Adrenal gland (tissue), 5 donors: Measurements from ENCODE around the gene HLA-DRA.

Experiments used
- POLR2A ChIP-seq, 2 donors: fragments of 450-650 bp; IDR thresholded peaks; one replicate each; pipeline ENCODE4 v1.6.1; 2017; ENCODE audit warnings: antibody characterized with exemption in 2 of 2, mild to moderate bottlenecking in 2 of 2, moderate library complexity in 1 of 2
- TF ChIP-seq, protein P1 (sequence below), 6 experiments: fragments of 450-650 bp in 4 of 6; fragments of 200-600 bp in 2 of 6; sonication (generic) in 1 of 6; IDR thresholded peaks; 1 replicate in 5 of 6; 2 replicates in 1 of 6; pipeline versions ENCODE4 v1.5.1 to v1.8.0; 2016 to 2021; ENCODE audit warnings: antibody characterized with exemption in 6 of 6, mild to moderate bottlenecking in 2 of 6, moderate library complexity in 1 of 6
- donor health status: DM: no; HTN: no; CAD: no.

DNA sequence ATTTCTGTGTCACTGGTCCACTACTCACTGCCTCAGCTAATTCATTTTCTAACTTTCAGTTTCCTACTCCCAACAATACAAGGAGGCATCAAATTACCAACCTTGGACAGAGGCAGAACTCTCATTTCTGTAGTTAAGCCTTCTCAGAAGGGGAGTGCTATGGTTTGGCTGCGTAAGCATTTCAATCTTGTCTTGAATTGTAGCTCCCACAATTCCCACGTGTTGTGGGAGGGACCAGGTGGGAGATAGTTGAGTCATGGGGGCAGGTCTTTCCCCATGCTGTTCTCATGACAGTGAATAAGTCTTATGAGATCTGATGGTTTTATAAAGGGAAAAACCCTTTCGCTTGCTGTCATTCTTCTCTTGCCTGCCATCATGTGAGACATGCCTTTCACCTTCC is 22.9 kb downstream of the HLA-DRA start:
- TF ChIP-seq POLR2A (IDR thresholded peaks at IDR 0.05), result no peak
- TF ChIP-seq, protein P1, sequence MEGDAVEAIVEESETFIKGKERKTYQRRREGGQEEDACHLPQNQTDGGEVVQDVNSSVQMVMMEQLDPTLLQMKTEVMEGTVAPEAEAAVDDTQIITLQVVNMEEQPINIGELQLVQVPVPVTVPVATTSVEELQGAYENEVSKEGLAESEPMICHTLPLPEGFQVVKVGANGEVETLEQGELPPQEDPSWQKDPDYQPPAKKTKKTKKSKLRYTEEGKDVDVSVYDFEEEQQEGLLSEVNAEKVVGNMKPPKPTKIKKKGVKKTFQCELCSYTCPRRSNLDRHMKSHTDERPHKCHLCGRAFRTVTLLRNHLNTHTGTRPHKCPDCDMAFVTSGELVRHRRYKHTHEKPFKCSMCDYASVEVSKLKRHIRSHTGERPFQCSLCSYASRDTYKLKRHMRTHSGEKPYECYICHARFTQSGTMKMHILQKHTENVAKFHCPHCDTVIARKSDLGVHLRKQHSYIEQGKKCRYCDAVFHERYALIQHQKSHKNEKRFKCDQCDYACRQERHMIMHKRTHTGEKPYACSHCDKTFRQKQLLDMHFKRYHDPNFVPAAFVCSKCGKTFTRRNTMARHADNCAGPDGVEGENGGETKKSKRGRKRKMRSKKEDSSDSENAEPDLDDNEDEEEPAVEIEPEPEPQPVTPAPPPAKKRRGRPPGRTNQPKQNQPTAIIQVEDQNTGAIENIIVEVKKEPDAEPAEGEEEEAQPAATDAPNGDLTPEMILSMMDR (IDR thresholded peaks at IDR 0.05), result no peak
